Neural progenitor cell (in vitro differentiated cells): Measurements from ENCODE around the gene AP2B1. TPM values are rescaled to one million over a fixed set of nuclear protein-coding genes. Genes with fewer than 3 reads are reported as not detected.

ENCODE experiments used
- DNase-seq: peaks from one replicate; pipeline ENCODE4 v3.0.0-alpha.2; 2016; ENCODE audit warnings: low spot score
- H2AFZ ChIP-seq: fragments of 200-600 bp; sonication (generic); replicated peaks from 2 replicates; pipeline ENCODE4 v1.6.1; 2016; ENCODE audit warnings: antibody characterized with exemption
- H3F3A ChIP-seq: fragments of 200-600 bp; sonication (generic); 2 replicates; pipeline ENCODE4 v1.6.1; 2016; ENCODE audit warnings: antibody characterized with exemption, low read depth
- H3K27ac ChIP-seq: fragments of 200-600 bp; sonication (generic); 2 replicates; pipeline ENCODE4 v1.5.1; 2016; ENCODE audit warnings: mild to moderate bottlenecking
- H3K27me3 ChIP-seq: fragments of 200-600 bp; sonication (generic); 2 replicates; pipeline ENCODE4 v1.6.1; 2016; ENCODE audit warnings: mild to moderate bottlenecking, moderate library complexity
- H3K36me3 ChIP-seq: fragments of 200-600 bp; sonication (generic); 2 replicates; pipeline ENCODE4 v1.5.1; 2016
- H3K4me1 ChIP-seq: fragments of 200-600 bp; sonication (generic); 2 replicates; pipeline ENCODE4 v1.6.1; 2016; ENCODE audit warnings: mixed run types
- H3K4me2 ChIP-seq: fragments of 200-600 bp; sonication (generic); 2 replicates; pipeline ENCODE4 v1.6.1; 2016
- H3K4me3 ChIP-seq: fragments of 200-600 bp; sonication (generic); 2 replicates; pipeline ENCODE4 v1.5.1; 2016
- H3K79me2 ChIP-seq: fragments of 200-600 bp; sonication (generic); 2 replicates; pipeline ENCODE4 v1.6.1; 2016; ENCODE audit warnings: low read depth
- H3K9ac ChIP-seq: fragments of 200-600 bp; sonication (generic); 2 replicates; pipeline ENCODE4 v1.6.1; 2016
- H3K9me3 ChIP-seq: fragments of 200-600 bp; sonication (generic); 2 replicates; pipeline ENCODE4 v1.5.1; 2016; ENCODE audit warnings: low read depth
- H4K20me1 ChIP-seq: fragments of 200-600 bp; sonication (generic); 2 replicates; pipeline ENCODE4 v1.6.1; 2016; ENCODE audit warnings: low read depth
- H3K27ac Mint-ChIP-seq: 3 replicates; pipeline ENCODE4 v1.8.0; 2021; ENCODE audit warnings: mixed read lengths
- H3K27me3 Mint-ChIP-seq: 2 replicates; pipeline ENCODE4 v1.8.0; 2022; ENCODE audit warnings: low read depth, mild to moderate bottlenecking, inconsistent platforms, moderate library complexity, mixed read lengths; ENCODE audit not compliant: insufficient read depth
- H3K36me3 Mint-ChIP-seq: 3 replicates; pipeline ENCODE4 v1.8.0; 2021; ENCODE audit warnings: mixed read lengths
- H3K4me1 Mint-ChIP-seq: 3 replicates; pipeline ENCODE4 v1.8.0; 2021; ENCODE audit warnings: mixed read lengths
- H3K4me3 Mint-ChIP-seq: 3 replicates; pipeline ENCODE4 v1.8.0; 2021; ENCODE audit warnings: mild to moderate bottlenecking, moderate library complexity, mixed read lengths
- H3K9me3 Mint-ChIP-seq: 3 replicates; pipeline ENCODE4 v1.8.0; 2020; ENCODE audit warnings: mixed read lengths
- EZH2 ChIP-seq: fragments of 200-600 bp; sonication (generic); IDR thresholded peaks from 2 replicates; pipeline ENCODE4 v1.6.1; 2017; ENCODE audit warnings: antibody characterized with exemption, mild to moderate bottlenecking, moderate library complexity
- EZH2phosphoT487 ChIP-seq: fragments of 200-600 bp; sonication (generic); IDR thresholded peaks from 2 replicates; pipeline ENCODE4 v1.6.1; 2017; ENCODE audit warnings: antibody characterized with exemption
- total RNA-seq: library from RNA; depleted of rRNA; stranded (reverse); fragments of >200 nt; gene quantifications from 2 replicates; pipeline ENCODE4 v1.2.3, GENCODE V29; 2015; ENCODE audit warnings: low replicate concordance
- TF ChIP-seq, protein P1 (sequence below): fragments of 200-600 bp; sonication (generic); IDR thresholded peaks from 2 replicates; pipeline ENCODE4 v1.5.1; 2017; ENCODE audit warnings: antibody characterized with exemption, mild to moderate bottlenecking

The AP2B1 gene
- total RNA-seq, 1 donor from 2014 or later: 125 TPM

DNA sequence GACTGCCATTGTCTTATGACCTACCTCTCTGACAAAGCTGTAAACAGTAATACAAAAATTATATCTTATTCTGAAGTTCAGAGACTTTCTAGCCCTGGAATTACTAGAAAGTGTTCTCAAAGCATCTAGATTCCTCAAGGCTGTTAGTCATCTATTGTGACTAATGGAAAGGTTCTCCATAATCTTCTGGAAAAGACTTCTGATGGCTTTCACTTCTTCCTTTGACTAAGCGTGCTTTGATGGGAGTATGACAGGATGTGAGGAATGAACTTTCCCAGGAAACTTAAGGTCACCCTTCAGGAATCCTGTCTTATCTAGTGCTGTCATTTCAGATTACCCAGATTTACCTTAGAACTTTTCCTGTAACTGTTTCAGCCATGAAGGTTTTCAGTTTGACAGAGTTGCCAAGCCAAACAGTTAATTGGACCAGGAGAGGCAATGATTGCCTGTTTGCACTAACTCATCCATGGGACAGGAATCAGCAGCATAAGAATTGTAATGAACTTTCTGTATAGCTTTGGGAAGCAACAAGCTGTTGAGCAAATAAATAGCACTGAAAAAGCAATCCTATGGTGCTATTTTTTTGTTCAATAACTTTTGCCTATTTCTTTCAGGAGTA, 43.5 kb downstream of the AP2B1 start:
- Mint-ChIP-seq H3K9me3 (no peaks in the 10 kb centered on the region), H3K36me3 (peaks cover 9% of the 10 kb centered on the region), H3K27ac (no peak overlapping the region), H3K27me3 (no peaks in the 10 kb centered on the region), H3K4me1 (no peaks in the 10 kb centered on the region), H3K4me3 (no peak overlapping the region)
- no peaks in the 10 kb centered on the region for H3K36me3 ChIP-seq
- H3K9me3 ChIP-seq: no peaks in the 10 kb centered on the region
- no peak for DNase-seq
- H3K4me1 ChIP-seq: no peaks in the 10 kb centered on the region
- no peak for TF ChIP-seq EZH2
- TF ChIP-seq, protein P1, sequence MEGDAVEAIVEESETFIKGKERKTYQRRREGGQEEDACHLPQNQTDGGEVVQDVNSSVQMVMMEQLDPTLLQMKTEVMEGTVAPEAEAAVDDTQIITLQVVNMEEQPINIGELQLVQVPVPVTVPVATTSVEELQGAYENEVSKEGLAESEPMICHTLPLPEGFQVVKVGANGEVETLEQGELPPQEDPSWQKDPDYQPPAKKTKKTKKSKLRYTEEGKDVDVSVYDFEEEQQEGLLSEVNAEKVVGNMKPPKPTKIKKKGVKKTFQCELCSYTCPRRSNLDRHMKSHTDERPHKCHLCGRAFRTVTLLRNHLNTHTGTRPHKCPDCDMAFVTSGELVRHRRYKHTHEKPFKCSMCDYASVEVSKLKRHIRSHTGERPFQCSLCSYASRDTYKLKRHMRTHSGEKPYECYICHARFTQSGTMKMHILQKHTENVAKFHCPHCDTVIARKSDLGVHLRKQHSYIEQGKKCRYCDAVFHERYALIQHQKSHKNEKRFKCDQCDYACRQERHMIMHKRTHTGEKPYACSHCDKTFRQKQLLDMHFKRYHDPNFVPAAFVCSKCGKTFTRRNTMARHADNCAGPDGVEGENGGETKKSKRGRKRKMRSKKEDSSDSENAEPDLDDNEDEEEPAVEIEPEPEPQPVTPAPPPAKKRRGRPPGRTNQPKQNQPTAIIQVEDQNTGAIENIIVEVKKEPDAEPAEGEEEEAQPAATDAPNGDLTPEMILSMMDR: no peak
- TF ChIP-seq EZH2phosphoT487: no peak
- no peak overlapping the region for H3K9ac ChIP-seq
- no peak overlapping the region for H2AFZ ChIP-seq
- H3K79me2 ChIP-seq: no peaks in the 10 kb centered on the region
- H3K4me3 ChIP-seq: no peak overlapping the region
- peaks cover 8% of the 10 kb centered on the region for H4K20me1 ChIP-seq
- no peaks in the 10 kb centered on the region for H3F3A ChIP-seq
- H3K4me2 ChIP-seq: no peak overlapping the region
- H3K27me3 ChIP-seq: no peaks in the 10 kb centered on the region
- peak overlapping the region; percentile 9 for H3K27ac ChIP-seq

DNA sequence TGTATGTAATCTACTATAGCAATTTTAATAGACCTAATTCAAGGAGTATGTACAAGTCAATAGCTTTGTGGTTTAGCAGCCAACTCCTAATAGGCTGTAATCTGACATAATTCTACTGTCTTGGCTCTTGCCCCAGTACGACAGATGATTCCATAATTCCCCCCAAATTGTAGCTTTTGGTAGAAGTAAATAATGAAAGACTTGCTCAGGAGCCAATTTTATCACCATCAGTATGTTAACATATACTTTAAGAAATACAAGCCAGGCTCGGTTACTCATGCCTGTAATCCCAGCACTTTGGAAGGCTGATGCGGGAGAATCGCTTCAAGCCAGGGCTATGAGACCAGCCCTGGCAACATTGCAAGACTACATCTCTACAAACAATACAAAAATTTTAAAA, 53.9 kb downstream of the AP2B1 start:
- Histone ChIP-seq H3F3A (no peaks in the 10 kb centered on the region), H4K20me1 (no peaks in the 10 kb centered on the region), H3K4me3 (no peak overlapping the region), H3K79me2 (no peaks in the 10 kb centered on the region), H3K4me2 (no peak overlapping the region), H3K27ac (no peak overlapping the region), H3K9ac (no peak overlapping the region), H3K4me1 (no peaks in the 10 kb centered on the region), H3K27me3 (no peaks in the 10 kb centered on the region), H3K36me3 (peaks cover 28% of the 10 kb centered on the region), H3K9me3 (no peaks in the 10 kb centered on the region), H2AFZ (no peak overlapping the region)
- Mint-ChIP-seq H3K27me3 (no peaks in the 10 kb centered on the region), H3K27ac (no peak overlapping the region), H3K9me3 (no peaks in the 10 kb centered on the region), H3K36me3 (peaks cover 21% of the 10 kb centered on the region), H3K4me1 (peaks cover 3% of the 10 kb centered on the region), H3K4me3 (no peak overlapping the region)
- no peak for DNase-seq
- TF ChIP-seq, protein P1: no peak
- TF ChIP-seq EZH2phosphoT487: no peak
- no peak for TF ChIP-seq EZH2

DNA sequence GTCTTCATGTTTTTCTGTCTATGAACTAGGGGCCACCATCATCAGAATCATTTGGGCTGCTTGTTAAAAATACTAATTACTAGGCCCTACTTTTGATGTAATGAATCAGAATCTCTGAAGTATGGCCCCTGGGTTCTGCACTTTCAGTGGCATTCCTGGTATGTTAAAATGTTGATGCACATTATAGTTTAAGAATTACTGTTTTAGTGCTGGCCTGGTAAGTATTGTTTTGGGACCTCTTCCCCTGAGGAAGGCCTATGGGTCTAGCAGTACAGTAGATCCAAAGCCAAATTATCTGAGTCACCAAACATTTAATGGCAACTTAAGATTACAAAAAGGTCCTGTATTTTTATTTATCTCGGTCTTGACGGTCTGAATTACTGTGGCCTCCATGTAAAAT, 58.8 kb downstream of the AP2B1 start:
- H3K4me1 Mint-ChIP-seq: peaks cover 3% of the 10 kb centered on the region
- H3K4me3 Mint-ChIP-seq: no peak overlapping the region
- H4K20me1 ChIP-seq: no peaks in the 10 kb centered on the region
- H3K9me3 Mint-ChIP-seq: no peaks in the 10 kb centered on the region
- H3K9me3 ChIP-seq: no peaks in the 10 kb centered on the region
- H3K4me3 ChIP-seq: no peak overlapping the region
- H3K9ac ChIP-seq: no peak overlapping the region
- H3K27ac Mint-ChIP-seq: no peak overlapping the region
- H3K27me3 ChIP-seq: no peaks in the 10 kb centered on the region
- no peak for TF ChIP-seq EZH2
- TF ChIP-seq, protein P1: no peak
- TF ChIP-seq EZH2phosphoT487: no peak
- H3K4me2 ChIP-seq: no peak overlapping the region
- H3K4me1 ChIP-seq: no peaks in the 10 kb centered on the region
- H2AFZ ChIP-seq: no peak overlapping the region
- no peak for DNase-seq
- H3K27ac ChIP-seq: no peak overlapping the region
- no peaks in the 10 kb centered on the region for H3K79me2 ChIP-seq
- no peaks in the 10 kb centered on the region for H3F3A ChIP-seq
- no peaks in the 10 kb centered on the region for H3K27me3 Mint-ChIP-seq
- peaks cover 13% of the 10 kb centered on the region for H3K36me3 Mint-ChIP-seq
- H3K36me3 ChIP-seq: peaks cover 11% of the 10 kb centered on the region
